NCI-H774 (cell line): ENCODE data around the gene GOLGA6D.
"Not testable (repeated sequence)": the region's sequence is repeated elsewhere in the genome, so short reads cannot be mapped to it uniquely, and the experiment has no call there.

ENCODE experiments used
- DNase-seq: peaks from one replicate; lab custom pipeline; 2025; lab: John Stamatoyannopoulos, UW

The GOLGA6D gene

GRCh38 chr15:75282572-75282971 lies at the start of gene GOLGA6D:
GOLGA6D (plus strand) TSS chr15:75282835; CDS start chr15:75282876, 41 bp downstream.
- not testable (repeated sequence) for DNase-seq

GRCh38 chr15:75233504-75234190 lies 49.0 kb upstream of the GOLGA6D start:
- no peak for DNase-seq

GRCh38 chr15:75234191-75234810 lies 48.3 kb upstream of the GOLGA6D start:
- no peak for DNase-seq

- no peak for DNase-seq
Measured at GRCh38 chr15:75235051-75235673, 47.5 kb upstream of the GOLGA6D start.

GRCh38 chr15:75235760-75236729 lies 46.6 kb upstream of the GOLGA6D start:
- no peak for DNase-seq

GRCh38 chr15:75237316-75237982 lies 45.2 kb upstream of the GOLGA6D start:
- DNase-seq, result no peak

- no peak for DNase-seq
Measured at GRCh38 chr15:75238150-75238549, 44.5 kb upstream of the GOLGA6D start.

GRCh38 chr15:75245741-75246140 lies 36.9 kb upstream of the GOLGA6D start:
- DNase-seq, result not testable (repeated sequence)

GRCh38 chr15:75248991-75249390 lies 33.6 kb upstream of the GOLGA6D start:
- DNase-seq, result peak; percentile 48

- DNase-seq, result no peak
Measured at GRCh38 chr15:75249726-75250125, 32.9 kb upstream of the GOLGA6D start.

- not testable (repeated sequence) for DNase-seq
Measured at GRCh38 chr15:75251343-75251742, 31.3 kb upstream of the GOLGA6D start.

- not testable (repeated sequence) for DNase-seq
Measured at GRCh38 chr15:75252285-75252684, 30.4 kb upstream of the GOLGA6D start.

GRCh38 chr15:75258034-75258433 lies 24.6 kb upstream of the GOLGA6D start, which contains the start of gene GOLGA6C:
GOLGA6C (plus strand) TSS chr15:75258334; CDS start chr15:75258599, 265 bp downstream.
- DNase-seq, result not testable (repeated sequence)

GRCh38 chr15:75258620-75259343 lies 23.9 kb upstream of the GOLGA6D start:
- DNase-seq, result not testable (repeated sequence)

GRCh38 chr15:75259873-75260272 lies 22.8 kb upstream of the GOLGA6D start:
- not testable (repeated sequence) for DNase-seq

- DNase-seq, result not testable (repeated sequence)
Measured at GRCh38 chr15:75273751-75274359, 8.8 kb upstream of the GOLGA6D start.

- not testable (repeated sequence) for DNase-seq
Measured at GRCh38 chr15:75274509-75275107, 8.0 kb upstream of the GOLGA6D start.

GRCh38 chr15:75275617-75276016 lies 7.0 kb upstream of the GOLGA6D start:
- DNase-seq, result not testable (repeated sequence)

- not testable (repeated sequence) for DNase-seq
Measured at GRCh38 chr15:75278497-75278896, 4.1 kb upstream of the GOLGA6D start.

GRCh38 chr15:75284152-75284551 lies 1.5 kb downstream of the GOLGA6D start:
- not testable (repeated sequence) for DNase-seq
